ENCODE measurements around the gene ULK3.

Gene ULK3

DNA sequence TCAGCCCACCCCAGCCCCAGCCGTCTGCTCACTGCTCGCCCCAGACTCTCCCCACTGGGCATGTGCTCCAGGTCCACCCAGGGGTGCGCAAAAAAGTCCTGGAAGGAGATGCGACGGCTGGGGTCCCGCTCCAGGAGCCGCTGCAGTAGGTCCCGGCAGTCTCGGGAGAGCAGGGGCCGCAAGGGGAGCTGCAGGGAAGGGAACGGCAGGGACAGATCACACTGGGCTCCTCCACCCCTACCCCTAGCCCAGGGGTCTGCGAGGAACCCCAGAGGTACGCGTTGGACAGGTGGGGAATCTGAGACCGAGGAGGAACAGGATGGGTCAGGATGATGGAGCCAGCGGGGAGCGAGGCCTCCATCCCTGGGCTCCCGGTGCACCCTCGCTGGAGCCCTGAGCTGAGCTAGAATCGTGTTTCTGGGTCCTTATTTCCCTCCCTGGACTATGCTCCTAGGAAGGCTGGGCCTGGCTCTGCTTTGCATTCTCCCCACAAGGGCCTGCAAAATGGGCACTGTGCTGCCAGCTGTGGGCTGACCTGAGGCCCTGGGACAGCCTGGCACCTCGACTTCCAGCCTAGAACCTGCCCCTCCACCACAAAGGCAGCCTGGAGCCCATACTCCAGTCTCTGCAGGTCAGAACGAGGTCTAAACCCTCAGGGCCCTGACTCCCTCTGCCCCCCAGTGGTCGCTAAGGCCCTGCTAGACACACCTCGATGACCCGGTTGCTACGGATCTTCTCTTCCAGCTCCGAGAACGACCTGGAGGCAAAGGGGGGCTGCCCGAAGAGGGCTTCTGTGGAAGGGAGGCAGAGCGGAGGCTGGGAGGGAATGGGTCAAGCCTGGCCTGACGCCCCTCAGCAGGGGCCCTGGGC is 3.2 kb downstream of the ULK3 start:
- DNase-seq = no peak

DNA sequence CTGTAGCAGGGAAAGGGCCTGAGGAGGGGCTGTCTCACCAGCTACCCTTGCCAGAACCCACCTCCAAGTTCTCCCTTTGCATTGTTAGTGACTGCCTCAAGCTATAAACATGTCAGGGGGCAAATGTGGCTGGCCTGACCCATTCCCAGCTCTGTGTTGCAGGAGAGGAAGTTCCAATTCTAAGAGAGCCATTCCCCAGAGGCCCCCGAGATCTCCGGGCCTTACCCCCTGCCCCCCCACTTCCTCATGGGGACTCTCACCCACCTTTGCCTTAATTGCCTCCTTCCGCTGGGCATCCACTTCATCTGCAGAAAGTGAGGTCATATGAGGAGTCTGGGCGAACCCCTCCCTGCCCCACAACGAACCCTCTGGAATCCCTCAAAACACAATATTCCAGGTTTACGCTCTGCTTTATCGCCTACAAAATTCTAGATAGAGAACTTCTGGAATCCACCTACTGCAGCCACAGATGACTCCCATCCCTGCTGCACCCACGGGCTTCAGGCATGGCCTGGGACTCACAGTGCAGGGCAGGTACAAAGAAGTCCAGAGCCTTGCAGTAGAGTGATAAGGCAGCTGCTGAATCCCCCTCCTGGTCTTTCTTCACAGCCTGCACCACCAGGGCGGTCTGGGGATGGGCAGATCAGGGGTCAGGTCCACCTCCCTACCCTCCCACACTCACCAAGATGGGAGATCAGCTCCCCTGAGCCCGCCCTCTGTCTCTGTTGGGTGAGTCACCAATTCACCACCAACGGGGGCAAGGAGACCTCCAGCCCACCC is 4.0 kb downstream of the ULK3 start:
- no peak for DNase-seq

DNA sequence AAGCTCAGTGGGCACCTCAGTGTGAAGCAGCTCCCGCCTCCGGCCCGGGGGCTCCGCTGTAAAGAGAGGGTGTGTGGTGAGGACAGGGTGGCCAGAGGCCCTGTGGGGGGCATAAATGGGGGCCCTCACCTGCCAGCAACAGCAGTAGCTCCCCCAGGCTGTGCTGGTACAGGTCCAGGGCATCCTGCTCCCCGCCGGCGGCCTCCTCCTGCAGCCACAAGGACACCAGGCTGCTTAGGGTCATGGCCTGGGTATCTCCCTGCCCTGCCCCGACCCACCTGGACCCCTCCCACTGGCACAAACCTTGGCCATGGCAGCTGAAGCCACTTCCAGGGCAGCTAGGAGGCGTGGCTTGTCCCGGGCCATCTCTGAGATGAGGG is 4.8 kb downstream of the ULK3 start:
- DNase-seq = no peak

DNA sequence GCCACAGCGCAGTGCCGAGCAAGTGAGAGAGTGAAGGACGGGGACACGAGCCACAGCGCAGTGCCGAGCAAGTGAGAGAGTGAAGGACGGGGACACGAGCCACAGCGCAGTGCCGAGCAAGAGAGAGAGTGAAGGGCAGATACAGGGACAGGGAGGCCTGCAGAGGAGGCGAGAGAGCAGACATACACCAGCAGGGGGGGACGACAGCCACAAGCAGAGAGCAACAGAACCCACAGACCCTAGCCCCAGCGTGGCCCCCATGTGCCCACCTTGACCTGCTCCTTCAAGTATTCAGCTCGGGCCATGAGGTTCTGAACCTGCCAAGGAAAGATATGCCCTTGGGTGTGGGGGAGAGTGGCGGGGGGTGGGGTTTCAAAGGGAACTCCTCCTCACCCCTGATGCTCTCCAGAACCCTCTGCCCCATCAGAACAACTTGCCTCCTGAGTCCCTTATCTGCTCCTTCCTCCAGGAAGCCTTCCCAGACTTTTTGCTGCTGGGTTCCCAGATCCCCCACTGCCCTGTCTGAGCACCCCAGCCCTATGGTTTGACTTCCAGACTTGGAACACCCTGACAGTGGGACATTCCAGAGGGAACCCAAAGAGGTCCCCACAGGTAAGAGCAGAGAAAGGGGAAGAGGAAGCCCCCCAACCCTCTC is 5.3 kb downstream of the ULK3 start:
- DNase-seq = no peak

DNA sequence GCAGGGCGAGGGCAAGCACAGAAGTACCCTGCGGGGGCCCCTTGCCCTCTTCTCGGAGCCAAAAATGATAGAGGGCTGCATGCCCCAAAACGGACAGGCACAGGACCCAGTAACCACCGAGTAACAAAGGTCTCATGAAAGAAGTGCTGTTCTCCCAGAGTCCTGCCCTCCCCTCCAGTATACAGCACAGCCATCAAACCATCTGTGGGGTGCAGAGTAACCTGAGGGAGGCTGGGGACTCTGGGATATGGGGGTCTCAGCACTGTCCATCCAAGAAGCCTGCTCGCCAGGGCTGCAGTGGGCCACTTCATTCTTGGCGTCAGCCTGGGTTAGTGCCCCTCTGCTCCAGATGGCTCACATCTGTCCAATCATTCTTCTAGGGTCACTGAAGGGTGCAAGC is 6.1 kb downstream of the ULK3 start:
- no peak for DNase-seq

DNA sequence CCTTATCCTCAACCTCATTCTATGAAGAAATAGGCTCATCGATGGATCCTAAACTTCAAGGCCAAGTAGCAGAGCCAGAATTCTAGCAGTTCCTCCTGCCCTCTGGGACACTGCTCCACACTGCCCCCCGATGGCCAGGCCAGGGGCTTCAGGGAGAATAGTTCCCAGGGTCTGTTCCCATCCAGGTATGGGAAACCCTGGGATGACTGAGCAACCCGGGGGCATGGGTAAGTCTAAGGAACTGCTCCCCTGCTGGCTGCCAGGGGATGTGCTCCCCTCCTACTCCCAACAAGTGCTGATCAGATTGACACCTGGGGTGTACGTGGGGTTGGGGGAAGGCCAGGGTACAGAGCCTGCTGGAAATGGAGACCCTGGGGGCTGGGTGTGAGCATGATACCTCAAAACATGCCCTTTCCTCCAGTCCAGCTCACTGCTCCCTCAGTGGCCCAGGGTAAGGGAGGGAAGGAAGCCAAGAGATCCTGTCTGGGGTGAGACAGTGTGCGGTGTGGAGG is 7.6 kb downstream of the ULK3 start:
- peak; percentile 5 for DNase-seq

DNA sequence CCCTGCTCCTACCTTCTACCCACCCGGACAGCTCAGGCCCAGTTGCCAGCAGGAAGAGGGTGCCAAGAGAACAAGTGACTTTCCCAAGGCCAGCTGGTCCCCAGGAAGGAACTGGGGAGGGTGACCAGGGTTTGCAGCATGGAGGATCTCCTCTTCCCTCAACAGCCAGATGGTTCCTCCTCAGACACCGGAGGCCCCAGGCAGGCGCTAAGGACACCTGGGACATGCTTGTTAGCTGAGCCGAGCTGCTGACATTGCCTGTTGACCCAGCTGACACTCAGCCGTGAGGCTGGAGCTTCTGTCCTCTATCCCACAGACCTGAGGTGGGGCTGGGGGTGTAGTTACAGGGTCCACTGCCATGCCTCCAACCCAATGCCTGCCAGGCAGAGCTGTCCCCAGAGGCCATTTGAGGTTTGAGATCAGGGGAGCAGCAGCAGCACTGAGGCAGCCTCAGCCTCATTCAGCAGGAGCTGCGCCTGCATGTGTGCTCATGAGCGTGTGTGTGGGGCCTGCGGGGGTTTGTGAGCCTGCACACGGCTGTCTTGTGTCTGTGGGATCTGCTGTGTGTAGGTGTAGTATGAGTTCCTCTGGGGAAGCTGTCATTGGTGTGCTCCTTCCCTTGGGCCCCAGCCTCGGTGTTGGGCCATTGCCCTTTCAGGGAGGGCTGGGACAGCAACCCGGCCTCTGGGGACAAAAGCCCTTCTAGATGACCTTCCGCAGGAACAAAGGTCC is 9.4 kb downstream of the ULK3 start:
- DNase-seq = no peak

DNA sequence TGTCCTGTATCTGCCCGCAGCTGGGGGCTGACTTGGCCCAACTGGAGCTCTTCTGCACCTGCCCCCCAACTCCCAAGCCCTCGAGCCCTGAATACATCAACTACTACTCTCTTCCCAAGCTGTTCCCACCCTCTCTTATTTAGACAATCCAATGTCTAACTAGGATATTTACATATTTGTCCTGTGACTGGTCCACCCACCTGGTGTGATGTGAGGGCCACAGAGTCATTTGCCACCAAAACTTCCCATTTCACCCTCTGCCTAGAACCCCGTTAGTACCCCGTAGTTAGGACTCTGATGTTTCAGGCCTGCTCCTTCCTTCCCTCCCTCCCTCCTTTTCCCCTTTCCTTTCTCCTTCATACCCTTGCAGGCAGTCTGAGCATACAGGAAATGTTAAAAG is 10.1 kb downstream of the ULK3 start:
- DNase-seq = no peak

DNA sequence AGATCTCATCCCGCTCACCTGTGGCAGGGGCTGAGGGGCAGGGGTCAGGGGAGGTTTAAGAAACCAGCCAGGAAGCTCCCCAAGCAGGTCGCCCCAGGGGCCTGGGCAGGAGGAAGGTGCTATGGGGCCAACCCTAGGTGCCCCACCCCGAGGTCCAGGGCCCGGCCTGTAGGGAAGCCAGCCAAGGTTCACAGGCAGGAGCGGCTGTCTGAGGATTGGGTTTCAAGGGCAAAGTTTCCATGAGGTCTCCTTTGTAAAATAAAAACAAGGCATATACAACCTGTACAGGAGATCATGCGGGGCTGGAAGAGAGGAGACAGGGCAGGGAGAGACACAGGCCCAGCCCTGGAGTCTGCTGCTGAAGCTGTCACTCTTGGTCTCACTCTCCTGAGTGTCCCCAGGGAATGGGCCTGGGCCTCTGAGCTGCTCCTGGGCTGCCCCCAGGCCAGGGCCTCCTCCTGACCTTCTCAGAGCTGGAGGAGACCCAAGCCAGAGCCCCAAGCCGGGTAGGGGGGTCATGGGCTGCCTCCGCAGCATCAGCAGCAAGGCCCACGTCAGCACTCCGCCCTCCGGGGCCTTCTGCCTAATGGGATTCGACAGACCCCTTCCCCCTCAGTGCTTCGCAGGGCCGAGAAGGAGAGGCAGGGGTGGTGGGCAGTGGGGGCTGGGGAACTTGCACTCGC is 11.0 kb downstream of the ULK3 start:
- DNase-seq = no peak

DNA sequence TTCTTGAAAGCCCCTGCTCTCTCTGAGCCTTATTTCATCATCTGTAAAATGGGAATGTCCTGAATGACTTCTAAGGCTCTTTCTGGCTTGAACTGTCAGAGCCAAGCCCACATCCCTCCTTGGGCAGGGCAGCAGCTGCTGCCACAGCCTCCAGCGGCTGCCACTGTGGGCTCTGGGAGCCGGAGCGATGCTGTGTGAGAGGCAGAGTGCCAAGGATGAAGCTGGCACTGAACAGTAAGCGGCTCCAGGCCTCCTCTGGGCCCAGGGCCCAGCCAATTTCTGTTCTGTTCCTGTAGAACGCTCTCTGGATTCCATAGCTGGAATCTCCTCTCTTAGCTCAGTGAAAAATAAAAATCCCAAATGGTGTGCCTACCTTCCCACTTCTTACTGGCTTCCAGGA is 12.1 kb downstream of the ULK3 start:
- peak; percentile 5 for DNase-seq

DNA sequence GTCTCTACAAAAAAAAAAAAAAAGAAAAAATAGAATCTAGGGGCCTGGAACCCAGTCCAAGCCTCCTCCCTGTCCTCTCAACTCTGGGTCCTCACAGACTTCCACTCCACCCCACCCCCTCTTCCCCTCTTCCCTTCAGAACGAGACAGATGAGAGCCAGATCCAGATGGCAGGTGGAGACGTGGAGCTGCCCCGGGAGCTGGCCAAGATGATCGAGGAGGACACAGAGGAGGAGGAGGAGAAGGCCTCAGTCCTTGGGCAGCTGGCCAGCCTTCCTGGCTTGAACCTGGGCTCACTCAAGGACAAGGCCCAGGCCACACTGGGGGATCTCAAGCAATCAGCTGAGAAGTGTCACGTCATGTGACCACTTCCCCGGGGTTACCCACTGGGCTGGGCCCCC is 13.0 kb downstream of the ULK3 start:
- DNase-seq = no peak

DNA sequence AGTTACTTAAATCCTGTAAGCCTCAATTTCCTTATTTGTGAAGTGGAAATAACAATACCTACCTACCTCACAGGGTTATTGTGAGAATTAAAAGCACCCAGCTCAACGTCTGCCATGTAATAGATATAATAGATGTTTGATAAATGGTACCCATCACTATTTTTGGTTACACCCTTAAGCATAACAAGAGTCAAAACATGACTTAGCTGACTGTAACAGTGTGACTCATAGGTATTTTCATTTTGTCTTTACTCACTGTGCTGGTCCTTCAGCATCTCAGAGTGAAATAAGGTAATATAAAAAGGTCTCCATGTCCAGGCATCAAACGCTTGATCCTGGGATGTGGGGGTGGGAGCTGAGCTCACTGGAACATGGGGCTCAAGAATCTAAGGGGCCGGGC is 13.5 kb downstream of the ULK3 start:
- no peak for DNase-seq

DNA sequence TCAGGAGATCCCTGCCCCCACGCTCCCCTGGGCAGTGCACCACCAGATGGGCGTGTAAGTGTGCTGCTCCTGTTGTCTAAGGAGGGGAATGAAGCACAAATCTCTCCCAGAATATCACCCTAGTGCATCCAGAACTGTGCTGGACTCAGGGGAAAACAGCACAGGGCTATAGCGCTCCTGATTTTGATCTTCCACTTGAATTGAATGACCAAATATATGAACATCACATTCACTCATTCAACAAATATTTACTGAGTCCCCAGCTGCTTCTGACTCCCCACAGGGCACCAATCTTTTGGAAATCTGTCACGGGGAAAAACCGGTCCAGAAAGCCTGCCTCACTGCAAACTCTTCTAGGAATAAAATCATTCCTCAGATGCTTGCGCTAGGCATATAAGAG is 14.1 kb downstream of the ULK3 start:
- no peak for DNase-seq

DNA sequence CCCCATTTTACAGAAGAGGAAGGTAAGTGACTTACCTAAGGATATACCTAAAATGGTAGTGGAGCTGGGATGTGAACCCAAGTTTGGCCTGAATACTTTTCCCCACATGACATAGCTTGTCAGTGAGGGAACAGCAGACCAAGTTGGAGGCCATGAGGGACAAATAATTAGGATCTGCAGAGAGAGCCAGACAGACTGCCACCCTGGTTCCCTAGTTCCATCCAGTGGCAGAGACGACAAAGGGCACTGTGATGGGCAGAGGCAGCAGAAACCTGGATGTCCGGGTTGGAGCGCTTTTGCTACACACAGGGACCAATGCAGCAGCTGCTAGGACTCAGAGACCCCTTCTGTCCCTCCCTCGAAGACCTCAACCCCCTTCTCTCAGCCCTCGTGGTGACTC is 15.3 kb downstream of the ULK3 start:
- no peak for DNase-seq

DNA sequence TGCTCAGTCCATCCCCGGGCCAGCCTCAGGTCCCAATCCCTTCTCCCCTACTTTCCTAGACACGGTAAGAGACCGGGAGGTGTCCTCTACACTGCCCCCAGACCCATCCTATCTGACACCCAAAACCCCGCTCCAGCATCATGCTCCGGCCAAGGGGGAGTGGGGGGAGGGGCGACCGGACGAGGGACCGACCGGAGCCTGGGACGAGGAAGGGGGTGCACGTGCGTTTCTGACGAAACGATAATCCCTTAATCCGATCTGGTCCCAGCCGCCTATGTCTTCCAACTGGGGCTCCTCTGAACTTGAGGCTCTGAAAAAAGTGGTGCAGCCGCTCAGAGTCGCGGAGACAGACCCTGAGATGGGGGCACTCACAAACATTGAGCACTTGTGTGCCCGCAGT is 16.0 kb downstream of the ULK3 start:
- DNase-seq = no peak

DNA sequence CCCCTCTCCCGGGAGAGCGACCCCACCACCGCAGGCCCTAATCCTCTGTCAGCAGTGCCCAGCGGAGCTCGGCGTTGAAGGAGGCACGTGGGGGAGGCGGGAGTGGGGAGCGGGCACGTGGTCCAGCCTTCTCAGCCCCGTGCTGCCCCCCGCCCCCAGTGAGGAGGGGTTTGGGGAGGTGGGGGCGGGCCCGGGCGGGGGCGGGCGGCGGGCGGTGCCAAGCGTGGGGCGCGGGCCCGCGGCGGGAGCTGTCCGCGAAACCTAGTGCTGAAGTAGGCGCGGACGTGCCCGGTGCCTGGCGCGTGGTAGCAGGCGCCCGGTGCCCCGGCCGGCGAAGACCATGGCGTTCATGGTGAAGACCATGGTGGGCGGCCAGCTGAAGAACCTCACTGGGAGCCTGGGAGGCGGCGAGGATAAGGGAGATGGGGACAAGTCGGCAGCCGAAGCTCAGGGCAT is 16.6 kb downstream of the ULK3 start, which contains the start of gene CPLX3:
TSS of gene CPLX3 (plus strand) at position 264 of the 456 bp plus-strand sequence. CDS start at position 341, 77 bp downstream.
- DNase-seq = no peak

DNA sequence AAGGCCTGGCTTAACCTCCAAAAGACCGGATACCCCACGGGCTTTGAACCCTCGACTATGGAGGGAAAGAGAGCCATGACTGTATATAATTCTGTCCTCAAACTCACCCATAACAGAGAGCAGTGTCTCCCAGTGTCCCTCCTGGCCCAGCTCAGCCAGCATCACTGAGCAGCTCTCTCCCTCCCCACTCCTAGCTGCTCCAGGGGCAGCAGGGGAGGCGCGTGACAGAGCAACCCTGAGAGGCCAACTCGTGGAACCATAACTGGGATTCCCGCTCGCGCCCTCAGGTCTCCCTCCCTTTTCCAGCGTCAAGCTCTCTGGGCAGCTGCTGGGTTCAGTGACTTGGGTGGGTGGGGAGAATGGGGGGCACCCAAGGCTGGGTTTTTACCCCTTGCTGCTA is 17.1 kb downstream of the ULK3 start:
- DNase-seq = no peak

DNA sequence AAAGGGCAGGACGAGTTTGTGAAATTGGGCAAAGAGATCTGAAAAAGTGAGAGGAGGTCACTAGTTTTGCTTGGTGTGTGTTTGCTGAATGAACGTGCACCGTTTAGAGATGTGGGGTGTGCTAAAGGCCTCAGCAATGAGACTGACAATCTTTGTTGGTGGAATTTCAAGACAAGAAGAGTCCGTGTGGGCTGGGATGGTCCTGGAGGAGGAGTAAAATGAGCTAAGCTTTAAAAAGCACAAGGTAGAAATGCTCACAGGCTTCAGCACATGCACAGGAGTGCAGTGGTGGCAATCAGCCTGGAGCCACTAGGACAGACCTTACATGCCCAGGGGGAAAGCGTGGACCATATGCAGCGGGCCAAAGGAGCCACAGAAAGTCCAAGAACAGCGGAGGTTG is 18.0 kb downstream of the ULK3 start:
- no peak for DNase-seq

DNA sequence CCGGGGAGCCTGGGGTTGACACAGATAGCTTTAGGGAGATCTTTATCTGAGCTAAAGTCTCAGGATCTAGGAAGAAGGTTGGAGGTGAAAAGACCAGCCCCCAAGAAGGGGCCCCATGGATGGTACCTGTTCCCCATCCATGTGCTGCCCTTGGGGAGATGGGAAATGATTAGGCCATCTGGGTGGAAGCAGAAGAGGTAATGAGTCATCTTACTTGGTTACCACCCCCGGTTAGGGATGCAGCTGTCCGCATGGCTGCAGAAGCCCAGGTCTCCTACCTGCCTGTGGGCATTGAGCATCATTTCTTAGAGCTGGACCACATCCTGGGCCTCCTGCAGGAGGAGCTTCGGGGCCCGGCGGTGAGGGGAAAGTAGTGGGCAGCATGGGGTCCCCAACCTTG is 19.6 kb downstream of the ULK3 start:
- no peak for DNase-seq

DNA sequence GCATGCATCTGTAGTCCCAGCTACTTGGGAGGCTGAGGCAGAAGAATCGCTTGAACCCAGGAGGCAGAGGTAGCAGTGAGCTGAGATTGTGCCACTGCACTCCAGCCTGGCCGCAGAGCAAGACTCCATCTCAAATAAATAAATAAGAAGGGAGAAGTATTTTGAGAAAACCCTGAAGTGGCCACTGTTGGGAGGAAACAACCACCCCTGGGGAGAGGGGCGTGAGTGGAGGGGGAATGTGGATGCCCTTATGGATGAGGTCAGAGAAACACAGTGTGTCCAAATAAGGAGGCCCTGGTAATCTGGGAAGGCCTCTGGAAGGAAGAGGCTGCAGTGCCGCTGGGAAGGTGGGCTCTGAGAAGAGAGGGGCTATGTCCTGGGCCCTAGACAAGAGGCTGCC is 20.7 kb downstream of the ULK3 start:
- no peak for DNase-seq

DNA sequence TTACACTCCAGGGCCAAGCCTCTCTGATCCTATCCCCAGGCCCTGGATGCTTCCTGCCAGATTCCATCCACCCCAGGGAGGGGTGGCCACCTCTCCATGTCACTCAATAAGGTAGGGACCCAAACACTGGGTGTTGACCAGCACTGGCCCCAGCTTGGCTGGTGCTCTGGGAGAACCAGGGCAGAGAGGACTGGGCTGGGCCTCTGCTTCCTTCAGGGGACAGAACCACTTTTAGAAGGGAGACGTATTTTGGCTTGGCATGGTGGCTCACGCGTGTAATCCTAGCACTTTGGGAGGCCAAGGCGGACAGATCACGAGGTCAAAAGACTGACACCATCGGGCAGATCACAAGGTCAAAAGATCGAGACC is 21.2 kb downstream of the ULK3 start:
- DNase-seq = no peak

DNA sequence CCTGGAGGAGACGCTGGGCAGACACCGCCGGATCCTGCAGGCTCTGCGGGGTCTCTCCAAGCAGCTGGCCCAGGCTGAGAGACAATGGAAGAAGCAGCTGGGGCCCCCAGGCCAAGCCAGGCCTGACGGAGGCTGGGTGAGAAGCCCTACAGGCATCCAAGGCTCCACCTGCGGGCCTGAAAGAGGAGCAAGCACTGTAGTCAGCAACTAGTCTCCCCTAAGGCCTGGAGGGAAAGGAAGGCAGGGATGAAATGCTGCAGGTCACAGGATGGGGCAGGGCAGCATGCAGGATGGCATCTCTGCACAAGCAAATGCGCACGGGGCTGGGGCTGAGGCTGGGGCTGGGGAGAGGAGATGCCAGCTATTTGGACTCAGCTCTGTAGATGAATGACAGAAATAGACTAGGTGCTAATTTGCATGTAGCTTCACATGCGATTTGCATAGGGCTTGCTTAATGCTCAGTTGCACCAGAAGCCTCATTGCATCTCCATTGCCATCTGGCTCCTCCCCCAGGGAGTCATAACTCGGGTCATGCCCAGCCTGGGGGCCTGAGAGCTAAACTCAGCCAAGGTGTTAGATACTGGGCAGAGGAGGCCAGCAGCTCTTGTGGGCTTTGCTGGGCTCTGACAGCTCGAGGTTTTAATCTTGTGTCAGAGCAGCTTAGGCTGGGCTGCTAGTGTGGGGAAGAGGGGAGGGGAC is 21.7 kb downstream of the ULK3 start:
- no peak for DNase-seq

Data from NCI-H1092 treated with DMSO at 0.1 percent for 48 hours (cell line).